ENCODE results near the gene ABHD16A.

The ABHD16A gene

GRCh38 chr6:31687860-31688693 is 15.0 kb downstream of the ABHD16A start:
- no peak for TF ChIP-seq CTCF (IDR thresholded peaks at IDR 0.05; ENCODE audit: insufficient read depth, low read depth, low read length, missing control alignments)
- no peak overlapping the region for H3K4me3 ChIP-seq (ENCODE audit: low read length)
- no peak for DNase-seq (ENCODE audit: low read depth)

- no peak for TF ChIP-seq CTCF (IDR thresholded peaks at IDR 0.05; ENCODE audit: insufficient read depth, low read depth, low read length, missing control alignments)
- DNase-seq (ENCODE audit: low read depth): no peak
- no peak overlapping the region for H3K4me3 ChIP-seq (ENCODE audit: low read length)
These were observed 15.8 kb downstream of the ABHD16A start for GRCh38 chr6:31687321-31687720.

- no peak for DNase-seq (ENCODE audit: low read depth)
- H3K4me3 ChIP-seq (ENCODE audit: low read length): no peak overlapping the region
- TF ChIP-seq CTCF (IDR thresholded peaks at IDR 0.05; ENCODE audit: insufficient read depth, low read depth, low read length, missing control alignments): no peak
These were observed 16.6 kb downstream of the ABHD16A start for GRCh38 chr6:31686483-31686882.

- no peak overlapping the region for H3K4me3 ChIP-seq (ENCODE audit: low read length)
- no peak for DNase-seq (ENCODE audit: low read depth)
- no peak for TF ChIP-seq CTCF (IDR thresholded peaks at IDR 0.05; ENCODE audit: insufficient read depth, low read depth, low read length, missing control alignments)
These were observed 19.5 kb downstream of the ABHD16A start for GRCh38 chr6:31683591-31683990.

- peak overlapping the region; percentile 45 for H3K4me3 ChIP-seq (ENCODE audit: low read length)
- no peak for TF ChIP-seq CTCF (IDR thresholded peaks at IDR 0.05; ENCODE audit: insufficient read depth, low read depth, low read length, missing control alignments)
- DNase-seq (ENCODE audit: low read depth): peak; percentile 34
These were observed 21.9 kb downstream of the ABHD16A start for GRCh38 chr6:31681135-31681671.

GRCh38 chr6:31680226-31681134 is 22.6 kb downstream of the ABHD16A start, which contains the start of gene LY6G5C:
LY6G5C (minus strand) TSS chr6:31681067; CDS start chr6:31680373, 694 bp downstream.
- TF ChIP-seq CTCF (IDR thresholded peaks at IDR 0.05; ENCODE audit: insufficient read depth, low read depth, low read length, missing control alignments): peak; percentile 81
- peak; percentile 87 for DNase-seq (ENCODE audit: low read depth)
- H3K4me3 ChIP-seq (ENCODE audit: low read length): peak within 1 kb of the TSS; percentile 45

Data from epithelial cell of esophagus (primary cell).